GM19328 (cell line): ENCODE data around the gene CCL7.

Source experiments
- ATAC-seq: cut with Tn5 transposase; IDR thresholded peaks from one replicate; pipeline ENCODE4 v1.9.1; 2021; ENCODE audit warnings: mild to moderate bottlenecking, moderate library complexity; ENCODE audit not compliant: unreplicated experiment

Gene CCL7

GRCh38 chr17:34283571-34283970 is 13.6 kb downstream of the CCL7 start:
- no peak for ATAC-seq

- ATAC-seq = no peak
Observed at GRCh38 chr17:34285286-34285792, 15.3 kb downstream of the CCL7 start, which contains the start of gene CCL11. TSS of gene CCL11 (plus strand) at chr17:34285742. CDS start at chr17:34285809, 67 bp downstream.

GRCh38 chr17:34287875-34288274 is 17.9 kb downstream of the CCL7 start:
- ATAC-seq = no peak

- no peak for ATAC-seq
Observed at GRCh38 chr17:34290586-34290985, 20.6 kb downstream of the CCL7 start.

- no peak for ATAC-seq
Observed at GRCh38 chr17:34291721-34292348, 21.8 kb downstream of the CCL7 start.

- no peak for ATAC-seq
Observed at GRCh38 chr17:34299027-34299426, 29.0 kb downstream of the CCL7 start.

GRCh38 chr17:34299956-34300577 is 30.0 kb downstream of the CCL7 start:
- ATAC-seq = no peak

- no peak for ATAC-seq
Observed at GRCh38 chr17:34300652-34301370, 30.8 kb downstream of the CCL7 start.

GRCh38 chr17:34301986-34302385 is 32.0 kb downstream of the CCL7 start:
- ATAC-seq = no peak

- ATAC-seq = no peak
Observed at GRCh38 chr17:34302636-34303035, 32.6 kb downstream of the CCL7 start.

- no peak for ATAC-seq
Observed at GRCh38 chr17:34303606-34304005, 33.6 kb downstream of the CCL7 start.

- no peak for ATAC-seq
Observed at GRCh38 chr17:34305061-34305460, 35.0 kb downstream of the CCL7 start.

GRCh38 chr17:34305606-34306005 is 35.6 kb downstream of the CCL7 start:
- no peak for ATAC-seq

- no peak for ATAC-seq
Observed at GRCh38 chr17:34306466-34306865, 36.4 kb downstream of the CCL7 start.

GRCh38 chr17:34307110-34307509 is 37.1 kb downstream of the CCL7 start:
- ATAC-seq = no peak

GRCh38 chr17:34308371-34308770 is 38.4 kb downstream of the CCL7 start:
- no peak for ATAC-seq

GRCh38 chr17:34311291-34311690 is 41.3 kb downstream of the CCL7 start:
- ATAC-seq = no peak

- no peak for ATAC-seq
Observed at GRCh38 chr17:34312080-34312479, 42.1 kb downstream of the CCL7 start.

- ATAC-seq = no peak
Observed at GRCh38 chr17:34313164-34313563, 43.1 kb downstream of the CCL7 start.

GRCh38 chr17:34314279-34314678 is 44.3 kb downstream of the CCL7 start:
- ATAC-seq = no peak

- ATAC-seq = no peak
Observed at GRCh38 chr17:34318474-34318873, 48.5 kb downstream of the CCL7 start.

- no peak for ATAC-seq
Observed at GRCh38 chr17:34319039-34319483, 49.0 kb downstream of the CCL7 start, which contains the start of gene CCL8. TSS of gene CCL8 (plus strand) at chr17:34319435. CDS start at chr17:34319502, 67 bp downstream.
